ENCODE results near the gene A4GALT. TPM values are rescaled to one million over a fixed set of nuclear protein-coding genes. Genes with fewer than 3 reads are reported as not detected.

A4GALT gene
- total and polyA plus RNA-seq, 4 donors, result 8.6 to 29.3 (median 24.3) TPM

DNA sequence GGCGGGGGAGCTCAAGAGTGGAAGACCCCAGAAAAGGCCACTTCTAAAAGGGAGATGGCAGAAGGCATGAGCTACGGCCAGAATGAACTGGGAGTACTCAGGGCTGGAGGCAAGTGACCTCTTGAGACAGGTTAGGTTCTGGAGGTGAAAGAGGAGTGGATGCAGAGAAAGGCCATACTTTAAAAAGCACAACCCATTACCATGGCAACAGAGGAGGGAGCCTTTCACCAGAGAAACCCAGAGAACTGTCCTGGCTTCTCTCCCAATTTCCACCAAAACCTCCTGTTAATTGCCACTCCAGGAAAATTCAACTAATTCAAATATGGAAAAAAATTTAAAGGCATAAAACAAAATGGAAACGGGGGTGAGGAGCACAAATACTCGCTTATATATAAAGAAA is 15.8 kb downstream of the A4GALT start:
- no peak for ATAC-seq (ENCODE audit: insufficient read depth, low FRiP score)
- DNase-seq, result no peak
- 88 to 96% methylated on average over 4 of the region's 4 CpGs for WGBS, 2 donors
- TF ChIP-seq, protein P1, sequence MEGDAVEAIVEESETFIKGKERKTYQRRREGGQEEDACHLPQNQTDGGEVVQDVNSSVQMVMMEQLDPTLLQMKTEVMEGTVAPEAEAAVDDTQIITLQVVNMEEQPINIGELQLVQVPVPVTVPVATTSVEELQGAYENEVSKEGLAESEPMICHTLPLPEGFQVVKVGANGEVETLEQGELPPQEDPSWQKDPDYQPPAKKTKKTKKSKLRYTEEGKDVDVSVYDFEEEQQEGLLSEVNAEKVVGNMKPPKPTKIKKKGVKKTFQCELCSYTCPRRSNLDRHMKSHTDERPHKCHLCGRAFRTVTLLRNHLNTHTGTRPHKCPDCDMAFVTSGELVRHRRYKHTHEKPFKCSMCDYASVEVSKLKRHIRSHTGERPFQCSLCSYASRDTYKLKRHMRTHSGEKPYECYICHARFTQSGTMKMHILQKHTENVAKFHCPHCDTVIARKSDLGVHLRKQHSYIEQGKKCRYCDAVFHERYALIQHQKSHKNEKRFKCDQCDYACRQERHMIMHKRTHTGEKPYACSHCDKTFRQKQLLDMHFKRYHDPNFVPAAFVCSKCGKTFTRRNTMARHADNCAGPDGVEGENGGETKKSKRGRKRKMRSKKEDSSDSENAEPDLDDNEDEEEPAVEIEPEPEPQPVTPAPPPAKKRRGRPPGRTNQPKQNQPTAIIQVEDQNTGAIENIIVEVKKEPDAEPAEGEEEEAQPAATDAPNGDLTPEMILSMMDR (IDR thresholded peaks at IDR 0.05; ENCODE audit: control extremely low read depth, extremely low read depth), result no peak
- Histone ChIP-seq H3K36me3 (ENCODE audit: control insufficient read depth in 4 of 4, insufficient read depth in 4 of 4, low read length in 4 of 4) (no peaks in the 10 kb centered on the region), H3K27ac (ENCODE audit: low read depth in 1 of 2, low read length in 1 of 2) (no peak overlapping the region), H3K9me3 (ENCODE audit: control insufficient read depth in 4 of 4, insufficient read depth in 3 of 4, low read length in 3 of 4) (peaks cover 0 to 1% (median 0%) of the 10 kb centered on the region in 4 donors), H3K27me3 (ENCODE audit: control insufficient read depth in 3 of 3, insufficient read depth in 3 of 3, low read length in 2 of 3) (no peaks in the 10 kb centered on the region), H3K4me3 (no peak overlapping the region), H3K9ac (ENCODE audit: insufficient read depth in 1 of 2, low read length in 2 of 2) (no peak overlapping the region), H3K4me1 (ENCODE audit: control insufficient read depth in 5 of 5, insufficient read depth in 5 of 5, low read length in 5 of 5) (peaks cover 0 to 15% (median 0%) of the 10 kb centered on the region in 5 donors)

DNA sequence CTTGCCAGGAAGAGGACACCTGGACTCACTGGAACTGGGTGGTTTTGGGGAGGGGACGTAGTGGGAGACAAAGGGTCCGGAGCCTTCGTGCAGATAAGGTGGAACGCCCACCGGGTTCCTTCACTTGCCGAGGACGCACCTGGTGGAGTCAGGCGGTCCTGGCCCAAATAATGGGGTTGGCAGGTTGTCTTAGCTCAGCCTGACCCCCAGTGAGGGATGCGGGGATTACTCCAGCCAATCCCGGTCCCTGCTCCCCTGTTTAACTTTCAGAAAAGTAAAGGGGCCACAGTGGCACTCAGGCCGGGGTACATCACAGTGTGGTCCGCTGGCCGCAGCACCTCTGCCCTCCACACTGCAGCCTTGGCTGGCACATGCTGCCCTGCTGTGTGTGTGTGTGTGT is 18.0 kb downstream of the A4GALT start:
- DNase-seq (no peak), ATAC-seq (ENCODE audit: insufficient read depth, low FRiP score) (no peak)
- no peaks in the 10 kb centered on the region for H3K27me3 ChIP-seq (ENCODE audit: control insufficient read depth in 3 of 3, insufficient read depth in 3 of 3, low read length in 2 of 3)
- H3K9ac ChIP-seq (ENCODE audit: insufficient read depth in 1 of 2, low read length in 2 of 2), result no peak overlapping the region
- H3K27ac ChIP-seq (ENCODE audit: low read depth in 1 of 2, low read length in 1 of 2), result peak overlapping the region in 1 of 2 donors; percentile 74
- WGBS, 2 donors, result 95 to 97% methylated on average over 13 of the region's 13 CpGs
- peaks cover 0 to 23% (median 0%) of the 10 kb centered on the region in 5 donors for H3K4me1 ChIP-seq (ENCODE audit: control insufficient read depth in 5 of 5, insufficient read depth in 5 of 5, low read length in 5 of 5)
- TF ChIP-seq, protein P1 (IDR thresholded peaks at IDR 0.05; ENCODE audit: control extremely low read depth, extremely low read depth), result no peak
- H3K36me3 ChIP-seq (ENCODE audit: control insufficient read depth in 4 of 4, insufficient read depth in 4 of 4, low read length in 4 of 4), result no peaks in the 10 kb centered on the region
- no peaks in the 10 kb centered on the region for H3K9me3 ChIP-seq (ENCODE audit: control insufficient read depth in 4 of 4, insufficient read depth in 3 of 4, low read length in 3 of 4)
- no peak overlapping the region for H3K4me3 ChIP-seq

DNA sequence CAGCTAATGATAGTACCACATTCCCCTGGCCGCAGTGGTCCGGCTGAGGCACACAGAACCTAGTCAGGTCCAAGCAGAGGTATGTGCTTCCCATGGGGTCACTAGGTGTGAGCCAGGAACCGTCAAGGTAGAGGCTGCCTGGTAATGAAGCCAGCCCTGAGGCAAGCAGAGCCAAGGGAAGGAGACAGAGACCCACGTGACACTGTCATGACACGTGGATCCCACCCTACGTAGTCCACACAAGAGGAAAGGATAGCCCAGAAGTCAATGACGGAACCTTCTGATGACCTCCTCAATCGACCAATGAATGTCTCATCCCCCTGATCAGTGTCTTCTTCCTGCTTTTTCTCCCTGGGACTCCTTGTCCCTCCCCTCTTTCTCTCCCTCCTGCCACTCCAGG is 19.0 kb downstream of the A4GALT start:
- no peaks in the 10 kb centered on the region for H3K27me3 ChIP-seq (ENCODE audit: control insufficient read depth in 3 of 3, insufficient read depth in 3 of 3, low read length in 2 of 3)
- no peaks in the 10 kb centered on the region for H3K9me3 ChIP-seq (ENCODE audit: control insufficient read depth in 4 of 4, insufficient read depth in 3 of 4, low read length in 3 of 4)
- no peak overlapping the region for H3K4me3 ChIP-seq
- H3K27ac ChIP-seq (ENCODE audit: low read depth in 1 of 2, low read length in 1 of 2), result peak overlapping the region in 1 of 2 donors; percentile 84
- 89 to 96% methylated on average over 8 of the region's 8 CpGs for WGBS, 2 donors
- no peak overlapping the region for H3K9ac ChIP-seq (ENCODE audit: insufficient read depth in 1 of 2, low read length in 2 of 2)
- TF ChIP-seq, protein P1 (IDR thresholded peaks at IDR 0.05; ENCODE audit: control extremely low read depth, extremely low read depth), result no peak
- H3K4me1 ChIP-seq (ENCODE audit: control insufficient read depth in 5 of 5, insufficient read depth in 5 of 5, low read length in 5 of 5), result peaks cover 0 to 23% (median 0%) of the 10 kb centered on the region in 5 donors
- DNase-seq (no peak), ATAC-seq (ENCODE audit: insufficient read depth, low FRiP score) (no peak)
- H3K36me3 ChIP-seq (ENCODE audit: control insufficient read depth in 4 of 4, insufficient read depth in 4 of 4, low read length in 4 of 4), result no peaks in the 10 kb centered on the region

DNA sequence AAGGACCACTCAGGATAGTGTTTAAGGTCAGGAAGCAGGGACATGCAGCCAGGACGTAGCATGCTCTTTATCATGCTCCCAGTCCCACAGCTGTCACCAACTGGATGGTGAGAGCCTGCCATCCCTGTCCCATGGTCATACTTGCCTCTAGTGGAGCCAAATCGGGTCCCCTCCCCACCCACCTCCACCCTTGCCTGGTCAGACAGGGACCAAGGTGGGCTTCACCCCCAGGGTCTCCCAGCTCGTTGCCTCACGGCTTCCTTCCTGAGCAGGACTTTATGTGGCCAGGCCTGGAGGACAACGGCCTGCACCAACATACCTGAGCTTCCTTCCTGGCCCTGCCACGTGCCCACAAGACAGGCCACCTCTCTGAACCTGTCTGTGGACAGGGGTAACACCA is 19.8 kb downstream of the A4GALT start:
- Histone ChIP-seq H3K27ac (ENCODE audit: low read depth in 1 of 2, low read length in 1 of 2) (peak overlapping the region in 1 of 2 donors; percentile 84), H3K27me3 (ENCODE audit: control insufficient read depth in 3 of 3, insufficient read depth in 3 of 3, low read length in 2 of 3) (no peaks in the 10 kb centered on the region), H3K4me3 (no peak overlapping the region), H3K9me3 (ENCODE audit: control insufficient read depth in 4 of 4, insufficient read depth in 3 of 4, low read length in 3 of 4) (no peaks in the 10 kb centered on the region), H3K36me3 (ENCODE audit: control insufficient read depth in 4 of 4, insufficient read depth in 4 of 4, low read length in 4 of 4) (no peaks in the 10 kb centered on the region), H3K4me1 (ENCODE audit: control insufficient read depth in 5 of 5, insufficient read depth in 5 of 5, low read length in 5 of 5) (peaks cover 0 to 23% (median 0%) of the 10 kb centered on the region in 5 donors), H3K9ac (ENCODE audit: insufficient read depth in 1 of 2, low read length in 2 of 2) (no peak overlapping the region)
- TF ChIP-seq, protein P1 (IDR thresholded peaks at IDR 0.05; ENCODE audit: control extremely low read depth, extremely low read depth), result no peak
- WGBS, 2 donors, result 77 to 82% methylated on average over 6 of the region's 6 CpGs
- ATAC-seq (ENCODE audit: insufficient read depth, low FRiP score), result no peak
- no peak for DNase-seq
